Testis (tissue), 3 donors: ENCODE measurements around the gene FGGY. TPM values are rescaled to one million over a fixed set of nuclear protein-coding genes. Genes with fewer than 3 reads are reported as not detected.
A peak's percentile ranks its signal among the peaks of the same experiment; 100 is the strongest.

Experiments
- DNase-seq: peaks from one replicate; pipeline ENCODE4 v3.0.0-alpha.2; 2019
- H3K27ac ChIP-seq, 2 donors: fragments of 200-600 bp; sonication (generic); one replicate each; pipeline ENCODE4 v1.5.1; 2019
- H3K27me3 ChIP-seq: fragments of 200-600 bp; sonication (generic); one replicate; pipeline ENCODE4 v1.5.1; 2019
- H3K36me3 ChIP-seq: fragments of 200-600 bp; sonication (generic); one replicate; pipeline ENCODE4 v1.5.1; 2017; ENCODE audit warnings: low read depth; ENCODE audit errors: missing control alignments
- H3K4me1 ChIP-seq: fragments of 200-600 bp; sonication (generic); one replicate; pipeline ENCODE4 v1.5.1; 2019
- H3K4me3 ChIP-seq, 2 donors: fragments of 200-600 bp; sonication (generic); one replicate each; pipeline ENCODE4 v1.5.1; 2017 to 2019
- H3K9me3 ChIP-seq: fragments of 200-600 bp; sonication (generic); one replicate; pipeline ENCODE4 v1.5.1; 2017
- POLR2A ChIP-seq: fragments of 450-650 bp; IDR thresholded peaks from one replicate; pipeline ENCODE4 v1.6.1; 2017; ENCODE audit warnings: antibody characterized with exemption, mild to moderate bottlenecking, moderate library complexity
- WGBS, 2 donors: methylation state at CpG; one replicate each; pipeline ENCODE4 v1.1.5; 2018; 5-methylcytosine and 5-hydroxymethylcytosine counted together
- intact Hi-C: fragments of 100-400 bp; cut with DNase I; formaldehyde crosslinking; loops from one replicate; pipeline ENCODE4 v1.15.1; 2023; ENCODE audit warnings: low total_unique reads
- polyA plus RNA-seq: library from polyadenylated mRNA; stranded (reverse); fragments of 350-450 nt; fragmentation: Illumina TruSeq; extraction: RNeasy Lipid Tissue Mini Kit (QIAGEN cat#74804); gene quantifications from one replicate; pipeline ENCODE4 v1.2.3, GENCODE V29; 2014; ENCODE audit warnings: low read depth, low replicate concordance; ENCODE audit not compliant: insufficient read depth
- total RNA-seq, 2 donors: library from RNA; depleted of rRNA; stranded (reverse); fragments of >200 nt; gene quantifications; one replicate each; pipeline ENCODE4 v1.2.3, GENCODE V29; 2016
- TF ChIP-seq, protein P1 (sequence below), 3 experiments: fragments of 450-650 bp in 2 of 3; fragments of 200-600 bp in 1 of 3; sonication (generic) in 1 of 3; IDR thresholded peaks; one replicate each; pipeline ENCODE4 v1.5.1; 2016 to 2019; ENCODE audit warnings: antibody characterized with exemption in 3 of 3, mild to moderate bottlenecking in 2 of 3, moderate library complexity in 1 of 3

The FGGY gene
- total and polyA plus RNA-seq, 3 donors from 2014 or later = 14.6 to 32.8 (median 32.3) TPM

DNA sequence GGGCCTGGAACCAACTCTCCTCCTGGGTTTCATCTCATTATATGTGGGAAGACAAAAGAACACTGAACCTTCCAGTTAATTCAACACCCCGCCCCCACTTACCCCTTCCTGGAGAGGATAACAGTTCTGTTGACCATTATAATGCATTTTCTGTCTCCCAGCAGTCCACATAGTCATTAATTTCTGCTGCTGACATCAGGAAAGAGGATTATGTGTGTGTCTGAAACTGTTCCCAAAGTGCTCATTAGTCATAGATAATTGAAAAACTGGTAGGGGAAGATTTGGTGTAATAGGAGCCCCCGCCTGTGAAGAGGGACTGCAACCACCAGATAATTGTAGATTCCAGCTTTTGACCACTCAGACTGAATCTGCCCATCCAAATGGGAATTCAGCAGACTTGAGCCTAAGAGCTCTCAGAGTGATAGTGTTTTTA is 208.7 kb downstream of the FGGY start:
- H3K4me1 ChIP-seq = peaks cover 4% of the 10 kb centered on the region
- WGBS, 2 donors = 87 to 90% methylated on average over 2 of the region's 2 CpGs
- H3K27ac ChIP-seq = no peak overlapping the region
- H3K36me3 ChIP-seq = no peaks in the 10 kb centered on the region
- DNase-seq = no peak
- no peak overlapping the region for H3K4me3 ChIP-seq
- no peaks in the 10 kb centered on the region for H3K27me3 ChIP-seq
- intact Hi-C loops = loop anchor here (5.0 kb wide), 1 partner anchor 408 kb away; no protein-coding TSS in a partner anchor
- no peak for TF ChIP-seq POLR2A
- TF ChIP-seq, protein P1, sequence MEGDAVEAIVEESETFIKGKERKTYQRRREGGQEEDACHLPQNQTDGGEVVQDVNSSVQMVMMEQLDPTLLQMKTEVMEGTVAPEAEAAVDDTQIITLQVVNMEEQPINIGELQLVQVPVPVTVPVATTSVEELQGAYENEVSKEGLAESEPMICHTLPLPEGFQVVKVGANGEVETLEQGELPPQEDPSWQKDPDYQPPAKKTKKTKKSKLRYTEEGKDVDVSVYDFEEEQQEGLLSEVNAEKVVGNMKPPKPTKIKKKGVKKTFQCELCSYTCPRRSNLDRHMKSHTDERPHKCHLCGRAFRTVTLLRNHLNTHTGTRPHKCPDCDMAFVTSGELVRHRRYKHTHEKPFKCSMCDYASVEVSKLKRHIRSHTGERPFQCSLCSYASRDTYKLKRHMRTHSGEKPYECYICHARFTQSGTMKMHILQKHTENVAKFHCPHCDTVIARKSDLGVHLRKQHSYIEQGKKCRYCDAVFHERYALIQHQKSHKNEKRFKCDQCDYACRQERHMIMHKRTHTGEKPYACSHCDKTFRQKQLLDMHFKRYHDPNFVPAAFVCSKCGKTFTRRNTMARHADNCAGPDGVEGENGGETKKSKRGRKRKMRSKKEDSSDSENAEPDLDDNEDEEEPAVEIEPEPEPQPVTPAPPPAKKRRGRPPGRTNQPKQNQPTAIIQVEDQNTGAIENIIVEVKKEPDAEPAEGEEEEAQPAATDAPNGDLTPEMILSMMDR (IDR thresholded peaks at IDR 0.05) = no peak
- H3K9me3 ChIP-seq = no peaks in the 10 kb centered on the region

DNA sequence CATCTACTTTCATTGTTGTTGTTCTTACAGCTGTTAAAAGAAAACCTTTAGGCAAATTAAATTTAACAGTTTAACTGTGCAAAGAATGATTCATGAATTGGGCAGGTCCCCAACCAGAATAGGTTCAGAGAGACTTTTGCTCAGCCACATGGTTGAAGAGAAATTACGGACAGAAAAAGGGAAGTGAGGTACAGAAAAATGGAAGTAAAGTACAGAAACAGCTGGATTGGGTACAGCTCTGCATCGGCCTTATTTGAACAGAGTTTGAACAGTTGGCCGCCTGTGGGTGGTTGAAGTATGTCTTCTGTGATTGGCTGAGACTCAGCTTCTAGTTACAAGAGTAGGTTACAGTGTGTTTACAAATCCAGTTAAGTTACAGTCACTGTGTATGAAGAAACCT is 210.1 kb downstream of the FGGY start:
- WGBS, 2 donors = 61 to 70% methylated on average over 3 of the region's 3 CpGs
- Histone ChIP-seq H3K4me1 (peaks cover 14% of the 10 kb centered on the region), H3K9me3 (no peaks in the 10 kb centered on the region), H3K27me3 (no peaks in the 10 kb centered on the region), H3K4me3 (no peak overlapping the region), H3K27ac (no peak overlapping the region), H3K36me3 (no peaks in the 10 kb centered on the region)
- TF ChIP-seq POLR2A = no peak
- TF ChIP-seq, protein P1 (IDR thresholded peaks at IDR 0.05) = no peak
- intact Hi-C loops = loop anchor here (5.0 kb wide), 1 partner anchor 410 kb away; no protein-coding TSS in a partner anchor
- DNase-seq = peak; percentile 30

DNA sequence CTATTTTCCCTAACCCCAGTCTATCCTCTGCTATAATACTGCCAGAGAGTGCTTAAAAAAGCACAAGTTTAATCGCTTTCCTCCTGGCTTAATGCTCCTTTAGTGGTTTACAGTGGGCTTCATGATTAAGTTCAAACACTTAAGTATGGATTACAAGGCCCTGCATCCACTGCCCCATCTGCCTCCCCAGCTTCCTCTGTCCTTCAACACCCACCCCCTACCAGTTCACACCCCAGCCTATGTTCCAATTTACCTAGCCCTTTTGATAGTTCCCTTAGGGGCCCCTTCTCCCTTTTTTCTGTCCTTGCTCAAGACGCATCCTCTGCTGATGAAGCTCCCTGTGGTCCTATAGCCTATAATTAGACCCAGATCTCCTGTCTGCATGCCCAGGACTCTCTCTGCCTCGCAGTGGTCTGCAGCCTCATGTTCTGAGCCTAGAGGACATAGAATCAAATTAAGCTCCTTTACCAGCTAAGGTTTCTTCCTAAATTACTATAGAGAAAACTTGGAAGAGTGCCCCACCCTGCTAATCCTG is 212.5 kb downstream of the FGGY start:
- WGBS, 2 donors = 59 to 60% methylated on average over 3 of the region's 3 CpGs
- Histone ChIP-seq H3K36me3 (no peaks in the 10 kb centered on the region), H3K4me1 (peaks cover 18% of the 10 kb centered on the region), H3K27me3 (no peaks in the 10 kb centered on the region), H3K9me3 (no peaks in the 10 kb centered on the region), H3K4me3 (no peak overlapping the region), H3K27ac (no peak overlapping the region)
- intact Hi-C loops = loop anchor here (5.0 kb wide), 1 partner anchor 412 kb away; no protein-coding TSS in a partner anchor
- no peak for DNase-seq
- no peak for TF ChIP-seq POLR2A
- TF ChIP-seq, protein P1 (IDR thresholded peaks at IDR 0.05) = no peak

DNA sequence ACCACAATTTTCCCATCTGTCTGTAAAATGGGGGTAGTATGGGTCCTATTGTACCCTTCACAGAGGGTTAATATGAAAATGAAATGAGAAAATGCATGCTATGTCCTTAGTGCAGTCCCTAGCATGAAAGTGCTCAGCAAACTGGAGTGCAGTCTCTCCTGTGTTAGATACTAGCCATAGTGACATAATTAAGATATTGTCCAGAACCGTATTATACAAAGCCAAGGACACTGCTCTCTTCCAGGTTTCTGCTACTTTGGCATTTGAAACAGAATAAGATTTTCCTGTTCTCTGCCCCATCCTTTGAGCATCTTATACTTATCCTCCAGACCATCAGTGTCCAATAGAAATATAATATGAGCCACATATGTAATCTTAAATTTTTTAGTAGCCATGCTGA is 213.4 kb downstream of the FGGY start:
- 42 to 68% methylated on average over 1 of the region's 1 CpG for WGBS, 2 donors
- H3K4me3 ChIP-seq = no peak overlapping the region
- H3K36me3 ChIP-seq = no peaks in the 10 kb centered on the region
- H3K27me3 ChIP-seq = no peaks in the 10 kb centered on the region
- intact Hi-C loops = loop anchor here (10.0 kb wide), 1 partner anchor 145 kb away; no protein-coding TSS in a partner anchor
- no peaks in the 10 kb centered on the region for H3K9me3 ChIP-seq
- H3K27ac ChIP-seq = no peak overlapping the region
- no peak for TF ChIP-seq POLR2A
- TF ChIP-seq, protein P1 (IDR thresholded peaks at IDR 0.05) = no peak
- H3K4me1 ChIP-seq = peaks cover 18% of the 10 kb centered on the region
- no peak for DNase-seq
